HepG2 (cell line): ENCODE data around the gene SCAPER. TPM values are rescaled to one million over a fixed set of nuclear protein-coding genes. Genes with fewer than 3 reads are reported as not detected.

Experiments used
- ATAC-seq: fragments of 200-7000 bp; cut with Tn5 transposase; 3 replicates; pipeline ENCODE4 v1.9.1; 2020; ENCODE audit warnings: mild to moderate bottlenecking, moderate library complexity
- BruUV-seq: library from RNA; stranded (reverse); fragments of 400-500 nt; replicated peaks from 2 replicates; lab custom pipeline; 2021; lab: Mats Ljungman, UMichigan
- CTCF ChIA-PET: fragments of 300-600 bp; formaldehyde crosslinking; extraction: SDS; loops from one replicate; lab custom pipeline; 2021; ENCODE audit warnings: low total read pairs, inconsistent platforms, low intra/inter-chr PET ratio; lab: Yijun Ruan, JAX
- POLR2A ChIA-PET: fragments of 350-600 bp; sonication (Branson Sonifier 250); formaldehyde crosslinking; loops from one replicate; lab custom pipeline; 2020; ENCODE audit warnings: antibody characterized with exemption, inconsistent platforms; lab: Yijun Ruan, JAX
- DNase-seq: peaks from one replicate; pipeline ENCODE4 v3.0.0-alpha.2; 2015; ENCODE audit warnings: low spot score
- FAIRE-seq: peaks from 3 replicates; lab custom pipeline; 2011; peaks lifted over from hg19 to GRCh38; lab: Jason Lieb, UNC
- H2AFZ ChIP-seq: one replicate; pipeline ENCODE4 v1.6.1; 2011; ENCODE audit warnings: low read length, inconsistent platforms
- H3K27ac ChIP-seq: fragments of 300-600 bp; 3 replicates; pipeline ENCODE4 v1.8.0; 2011; ENCODE audit warnings: mixed run types, mild to moderate bottlenecking, mixed read lengths, low read length, inconsistent platforms; ENCODE audit not compliant: insufficient read depth; ENCODE audit errors: extremely low read length
- H3K27me3 ChIP-seq, 2 experiments: fragments of 200-600 bp in 1 of 2; 2 replicates in 1 of 2; 3 replicates in 1 of 2; pipeline versions ENCODE4 v1.6.0 to v1.8.0; 2011; ENCODE audit warnings: low read length in 2 of 2, mild to moderate bottlenecking in 2 of 2, moderate library complexity in 2 of 2, inconsistent platforms in 1 of 2; ENCODE audit not compliant: insufficient read depth in 2 of 2, control insufficient read depth in 1 of 2
- H3K36me3 ChIP-seq, 2 experiments: fragments of 200-600 bp in 1 of 2; replicated peaks in 1 of 2; 2 replicates in 1 of 2; 3 replicates in 1 of 2; pipeline versions ENCODE4 v1.5.1 to v1.8.0; 2011; ENCODE audit warnings: low read length in 2 of 2, inconsistent platforms in 1 of 2; ENCODE audit not compliant: insufficient read depth in 2 of 2, control insufficient read depth in 1 of 2
- H3K4me1 ChIP-seq: 2 replicates; pipeline ENCODE4 v1.5.1; 2012; ENCODE audit warnings: low read length, inconsistent platforms; ENCODE audit not compliant: insufficient read depth
- H3K4me2 ChIP-seq: 2 replicates; pipeline ENCODE4 v1.6.0; 2011; ENCODE audit warnings: low read depth, low read length, inconsistent platforms
- H3K4me3 ChIP-seq, 3 experiments: fragments of 200-600 bp in 1 of 3; sonication (generic), shearing (Covaris generic) in 1 of 3; replicated peaks in 1 of 3; 2 replicates each; pipeline ENCODE4 v1.5.1; 2011 to 2016; ENCODE audit warnings: low read length in 3 of 3, inconsistent platforms in 2 of 3, low read depth in 2 of 3, mild to moderate bottlenecking in 2 of 3, control low read depth in 1 of 3, mixed read lengths in 1 of 3; ENCODE audit not compliant: insufficient read depth in 1 of 3
- H3K79me2 ChIP-seq: one replicate; pipeline ENCODE4 v1.6.1; 2011; ENCODE audit warnings: low read length, inconsistent platforms; ENCODE audit not compliant: insufficient read depth
- H3K9ac ChIP-seq: 2 replicates; pipeline ENCODE4 v1.6.0; 2011; ENCODE audit warnings: mild to moderate bottlenecking, low read depth, low read length, inconsistent platforms; ENCODE audit not compliant: insufficient read depth
- H3K9me3 ChIP-seq: 2 replicates; pipeline ENCODE4 v1.5.1; 2012; ENCODE audit warnings: mild to moderate bottlenecking, low read length
- H4K20me1 ChIP-seq: 2 replicates; pipeline ENCODE4 v1.6.0; 2011; ENCODE audit warnings: inconsistent platforms, mild to moderate bottlenecking, low read length, moderate library complexity; ENCODE audit not compliant: insufficient read depth
- FOXC1 ChIP-seq: sonication (generic); formaldehyde crosslinking; IDR thresholded peaks from 2 replicates; pipeline ENCODE4 v1.8.0; 2022; ENCODE audit warnings: mild to moderate bottlenecking, missing genetic modification reagents, borderline replicate concordance
- JUND ChIP-seq: sonication (generic); formaldehyde crosslinking; IDR thresholded peaks from 2 replicates; pipeline ENCODE4 v1.8.0; 2022; ENCODE audit warnings: mild to moderate bottlenecking, missing genetic modification reagents
- MLLT10 ChIP-seq: sonication (generic); formaldehyde crosslinking; IDR thresholded peaks from 2 replicates; pipeline ENCODE4 v1.4.0; 2020; ENCODE audit warnings: missing genetic modification reagents
- REL ChIP-seq: sonication (generic); formaldehyde crosslinking; conservative IDR thresholded peaks from 2 replicates; pipeline ENCODE4 v1.8.0; 2022; ENCODE audit warnings: mild to moderate bottlenecking, missing genetic modification reagents, moderate library complexity
- SIN3B ChIP-seq: fragments of 150-350 bp; IDR thresholded peaks from 2 replicates; pipeline ENCODE4 v1.6.1; 2014; ENCODE audit warnings: low read length
- ZNF709 ChIP-seq: sonication (generic); formaldehyde crosslinking; IDR thresholded peaks from 2 replicates; pipeline ENCODE4 v1.5.0; 2020; ENCODE audit warnings: mild to moderate bottlenecking, missing genetic modification reagents
- ZNF747 ChIP-seq: sonication (generic); formaldehyde crosslinking; IDR thresholded peaks from 2 replicates; pipeline ENCODE4 v1.8.1; 2023; ENCODE audit warnings: missing genetic modification reagents, mild to moderate bottlenecking, borderline replicate concordance
- in situ Hi-C: cut with HindIII; loops from 2 replicates; pipeline ENCODE4 v1.10.0; 2017; ENCODE audit warnings: low pct_unique_long_range_greater_than_20kb; ENCODE audit not compliant: extremely low pct_ligation_motif_present
- intact Hi-C: fragments of 100-400 bp; cut with micrococcal nuclease; formaldehyde crosslinking; loops from one replicate; pipeline ENCODE4 v1.10.0; 2022; ENCODE audit not compliant: unreplicated experiment
- polyA plus RNA-seq, 8 experiments: library from polyadenylated mRNA; depleted of rRNA in 3 of 8; stranded (reverse) in 7 of 8; unstranded in 1 of 8; fragments of >200 nt; fragmentation: Illumina TruSeq in 4 of 8; extraction: Trizol in 4 of 8; gene quantifications; 2 replicates each; pipeline versions ENCODE4 v1.2.1 to v1.2.3, GENCODE V29; 2011 to 2016; ENCODE audit warnings: low read depth in 4 of 8, missing spikeins in 1 of 8, mixed read lengths in 1 of 8; ENCODE audit not compliant: insufficient read depth in 1 of 8
- total RNA-seq, 5 experiments: library from RNA; depleted of rRNA; stranded (reverse); fragments of >200 nt; fragmentation: Illumina TruSeq; extraction: Trizol; gene quantifications; 2 replicates each; pipeline ENCODE4 v1.2.3, GENCODE V29; 2016; ENCODE audit warnings: low read depth in 1 of 5
- TF ChIP-seq, protein P1 (sequence below): sonication (generic); formaldehyde crosslinking; conservative IDR thresholded peaks from 2 replicates; pipeline ENCODE4 v1.4.0; 2020; ENCODE audit warnings: mild to moderate bottlenecking, missing genetic modification reagents, moderate library complexity
- TF ChIP-seq, protein P2 (sequence below): sonication (generic); formaldehyde crosslinking; IDR thresholded peaks from 2 replicates; pipeline ENCODE4 v1.5.1; 2020; ENCODE audit warnings: mild to moderate bottlenecking, moderate library complexity, missing genetic modification reagents
- TF ChIP-seq, protein P3 (sequence below): sonication (generic); formaldehyde crosslinking; IDR thresholded peaks from 2 replicates; pipeline ENCODE4 v1.5.0; 2020; ENCODE audit warnings: mild to moderate bottlenecking, missing genetic modification reagents, moderate library complexity

The SCAPER gene
- total and polyA plus RNA-seq, 2 of the 13 experiments (the other 11 are each of a cell fraction or from before 2014, with no cell fraction given), result 4.3 to 10.5 TPM

DNA sequence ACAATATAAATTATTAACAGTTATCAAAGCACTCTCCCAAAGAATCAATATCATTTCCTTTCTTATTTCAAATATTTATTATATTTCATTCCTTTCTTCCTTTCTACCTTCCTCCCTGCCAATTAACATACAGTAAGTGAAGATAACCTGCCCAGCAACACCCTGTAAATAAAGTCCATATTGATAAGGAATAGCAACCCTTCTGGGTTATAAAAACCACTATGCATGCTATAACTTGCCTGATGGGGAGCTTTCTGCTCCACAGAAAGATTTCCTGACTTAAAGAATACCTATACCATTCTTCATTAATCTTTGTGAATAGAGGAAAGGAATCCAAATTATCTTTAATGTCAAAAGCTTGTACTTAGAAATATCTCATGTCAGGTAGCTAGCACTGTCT, 402.0 kb downstream of the SCAPER start:
- ChIA-PET POLR2A (no interaction called here), CTCF (no interaction called here)
- Histone ChIP-seq H3K4me3 (no peak overlapping the region), H3K4me2 (no peak overlapping the region), H3K27ac (no peak overlapping the region), H3K79me2 (no peaks in the 10 kb centered on the region), H3K36me3 (no peaks in the 10 kb centered on the region), H3K9ac (no peak overlapping the region), H3K27me3 (no peaks in the 10 kb centered on the region; a peak in 1 of 5 replicates), H3K9me3 (no peaks in the 10 kb centered on the region), H3K4me1 (no peaks in the 10 kb centered on the region), H2AFZ (no peak overlapping the region), H4K20me1 (no peaks in the 10 kb centered on the region)
- no TSS peak for BruUV-seq
- TF ChIP-seq SIN3B (no peak), MLLT10 (CRISPR knock-in tag) (no peak), ZNF709 (CRISPR knock-in tag) (no peak), JUND (no peak), FOXC1 (no peak), REL (no peak), ZNF747 (CRISPR knock-in tag) (no peak)
- TF ChIP-seq, protein P1, sequence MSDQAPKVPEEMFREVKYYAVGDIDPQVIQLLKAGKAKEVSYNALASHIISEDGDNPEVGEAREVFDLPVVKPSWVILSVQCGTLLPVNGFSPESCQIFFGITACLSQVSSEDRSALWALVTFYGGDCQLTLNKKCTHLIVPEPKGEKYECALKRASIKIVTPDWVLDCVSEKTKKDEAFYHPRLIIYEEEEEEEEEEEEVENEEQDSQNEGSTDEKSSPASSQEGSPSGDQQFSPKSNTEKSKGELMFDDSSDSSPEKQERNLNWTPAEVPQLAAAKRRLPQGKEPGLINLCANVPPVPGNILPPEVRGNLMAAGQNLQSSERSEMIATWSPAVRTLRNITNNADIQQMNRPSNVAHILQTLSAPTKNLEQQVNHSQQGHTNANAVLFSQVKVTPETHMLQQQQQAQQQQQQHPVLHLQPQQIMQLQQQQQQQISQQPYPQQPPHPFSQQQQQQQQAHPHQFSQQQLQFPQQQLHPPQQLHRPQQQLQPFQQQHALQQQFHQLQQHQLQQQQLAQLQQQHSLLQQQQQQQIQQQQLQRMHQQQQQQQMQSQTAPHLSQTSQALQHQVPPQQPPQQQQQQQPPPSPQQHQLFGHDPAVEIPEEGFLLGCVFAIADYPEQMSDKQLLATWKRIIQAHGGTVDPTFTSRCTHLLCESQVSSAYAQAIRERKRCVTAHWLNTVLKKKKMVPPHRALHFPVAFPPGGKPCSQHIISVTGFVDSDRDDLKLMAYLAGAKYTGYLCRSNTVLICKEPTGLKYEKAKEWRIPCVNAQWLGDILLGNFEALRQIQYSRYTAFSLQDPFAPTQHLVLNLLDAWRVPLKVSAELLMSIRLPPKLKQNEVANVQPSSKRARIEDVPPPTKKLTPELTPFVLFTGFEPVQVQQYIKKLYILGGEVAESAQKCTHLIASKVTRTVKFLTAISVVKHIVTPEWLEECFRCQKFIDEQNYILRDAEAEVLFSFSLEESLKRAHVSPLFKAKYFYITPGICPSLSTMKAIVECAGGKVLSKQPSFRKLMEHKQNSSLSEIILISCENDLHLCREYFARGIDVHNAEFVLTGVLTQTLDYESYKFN (CRISPR knock-in tag), result no peak
- TF ChIP-seq, protein P2, sequence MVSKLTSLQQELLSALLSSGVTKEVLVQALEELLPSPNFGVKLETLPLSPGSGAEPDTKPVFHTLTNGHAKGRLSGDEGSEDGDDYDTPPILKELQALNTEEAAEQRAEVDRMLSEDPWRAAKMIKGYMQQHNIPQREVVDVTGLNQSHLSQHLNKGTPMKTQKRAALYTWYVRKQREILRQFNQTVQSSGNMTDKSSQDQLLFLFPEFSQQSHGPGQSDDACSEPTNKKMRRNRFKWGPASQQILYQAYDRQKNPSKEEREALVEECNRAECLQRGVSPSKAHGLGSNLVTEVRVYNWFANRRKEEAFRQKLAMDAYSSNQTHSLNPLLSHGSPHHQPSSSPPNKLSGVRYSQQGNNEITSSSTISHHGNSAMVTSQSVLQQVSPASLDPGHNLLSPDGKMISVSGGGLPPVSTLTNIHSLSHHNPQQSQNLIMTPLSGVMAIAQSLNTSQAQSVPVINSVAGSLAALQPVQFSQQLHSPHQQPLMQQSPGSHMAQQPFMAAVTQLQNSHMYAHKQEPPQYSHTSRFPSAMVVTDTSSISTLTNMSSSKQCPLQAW, result no peak
- TF ChIP-seq, protein P3, sequence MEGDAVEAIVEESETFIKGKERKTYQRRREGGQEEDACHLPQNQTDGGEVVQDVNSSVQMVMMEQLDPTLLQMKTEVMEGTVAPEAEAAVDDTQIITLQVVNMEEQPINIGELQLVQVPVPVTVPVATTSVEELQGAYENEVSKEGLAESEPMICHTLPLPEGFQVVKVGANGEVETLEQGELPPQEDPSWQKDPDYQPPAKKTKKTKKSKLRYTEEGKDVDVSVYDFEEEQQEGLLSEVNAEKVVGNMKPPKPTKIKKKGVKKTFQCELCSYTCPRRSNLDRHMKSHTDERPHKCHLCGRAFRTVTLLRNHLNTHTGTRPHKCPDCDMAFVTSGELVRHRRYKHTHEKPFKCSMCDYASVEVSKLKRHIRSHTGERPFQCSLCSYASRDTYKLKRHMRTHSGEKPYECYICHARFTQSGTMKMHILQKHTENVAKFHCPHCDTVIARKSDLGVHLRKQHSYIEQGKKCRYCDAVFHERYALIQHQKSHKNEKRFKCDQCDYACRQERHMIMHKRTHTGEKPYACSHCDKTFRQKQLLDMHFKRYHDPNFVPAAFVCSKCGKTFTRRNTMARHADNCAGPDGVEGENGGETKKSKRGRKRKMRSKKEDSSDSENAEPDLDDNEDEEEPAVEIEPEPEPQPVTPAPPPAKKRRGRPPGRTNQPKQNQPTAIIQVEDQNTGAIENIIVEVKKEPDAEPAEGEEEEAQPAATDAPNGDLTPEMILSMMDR (CRISPR knock-in tag), result no peak
- FAIRE-seq, result no peak
- no peak for DNase-seq
- in situ Hi-C loops, result no loop called here
- no peak for ATAC-seq
- intact Hi-C loops, result no loop called here
